Vagina (tissue), 2 donors: ENCODE results near the gene F2RL3. TPM values are rescaled to one million over a fixed set of nuclear protein-coding genes. Genes with fewer than 3 reads are reported as not detected.

Source experiments
- DNase-seq, 2 donors: peaks; one replicate each; pipeline ENCODE4 v3.0.0-alpha.2; 2017; ENCODE audit errors: extremely low spot score in 2 of 2
- H3K27ac ChIP-seq: fragments of 200-600 bp; sonication (generic); one replicate; pipeline ENCODE4 v1.5.1; 2019
- H3K27me3 ChIP-seq: fragments of 200-600 bp; sonication (generic); one replicate; pipeline ENCODE4 v1.5.1; 2019
- H3K36me3 ChIP-seq, 2 donors: fragments of 200-600 bp; sonication (generic); one replicate each; pipeline ENCODE4 v1.5.1; 2017 to 2019
- H3K4me1 ChIP-seq: fragments of 200-600 bp; sonication (generic); one replicate; pipeline ENCODE4 v1.5.1; 2019
- H3K4me3 ChIP-seq, 2 donors: fragments of 200-600 bp; sonication (generic); 1 replicate in 1 of 2; 2 replicates in 1 of 2; pipeline ENCODE4 v1.5.1; 2016 to 2019
- H3K9me3 ChIP-seq: fragments of 200-600 bp; sonication (generic); one replicate; pipeline ENCODE4 v1.5.1; 2019
- POLR2A ChIP-seq, 2 donors: fragments of 450-650 bp; IDR thresholded peaks; one replicate each; pipeline ENCODE4 v1.6.1; 2017; ENCODE audit warnings: antibody characterized with exemption in 2 of 2, mild to moderate bottlenecking in 2 of 2, moderate library complexity in 2 of 2
- POLR2AphosphoS5 ChIP-seq, 2 donors: sonication (generic); formaldehyde crosslinking; IDR thresholded peaks; one replicate each; pipeline ENCODE4 v1.9.0; 2017; ENCODE audit warnings: antibody characterized with exemption in 2 of 2, mild to moderate bottlenecking in 2 of 2, low read depth in 1 of 2; ENCODE audit not compliant: insufficient read depth in 1 of 2
- intact Hi-C: fragments of 100-400 bp; cut with DNase I; formaldehyde crosslinking; loops from one replicate; pipeline ENCODE4 v1.15.1; 2023
- total RNA-seq: library from RNA; depleted of rRNA; stranded (reverse); fragments of >200 nt; gene quantifications from one replicate; pipeline ENCODE4 v1.2.3, GENCODE V29; 2016
- TF ChIP-seq, protein P1 (sequence below), 3 experiments: fragments of 450-650 bp in 2 of 3; fragments of 200-600 bp in 1 of 3; sonication (generic) in 1 of 3; IDR thresholded peaks; one replicate each; pipeline ENCODE4 v1.5.1; 2017 to 2019; ENCODE audit warnings: antibody characterized with exemption in 3 of 3, mild to moderate bottlenecking in 2 of 3, moderate library complexity in 2 of 3

The F2RL3 gene
- total RNA-seq, 1 donor from 2014 or later, result 8.3 TPM

DNA sequence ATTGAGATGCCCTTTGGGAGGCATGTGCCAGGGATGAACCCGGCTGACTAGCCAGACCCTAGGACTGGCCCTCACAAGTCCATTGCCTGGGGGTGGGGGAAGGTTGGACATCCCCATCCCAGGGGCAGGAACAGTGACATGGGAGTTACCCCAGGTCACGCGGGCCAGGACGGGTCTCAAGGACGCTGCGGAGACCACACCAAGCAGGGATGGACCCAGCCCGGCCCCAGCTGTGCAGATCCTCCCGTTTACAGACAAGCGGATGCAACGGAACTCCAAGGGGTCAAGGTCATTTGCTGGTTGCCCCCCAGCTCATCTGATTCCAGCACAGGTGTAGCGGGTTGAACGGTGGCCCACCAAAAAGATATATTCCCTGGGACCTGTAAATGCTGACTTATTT is 20.0 kb downstream of the F2RL3 start:
- no peaks in the 10 kb centered on the region for H3K36me3 ChIP-seq
- intact Hi-C loops, result no loop called here
- peaks cover 5% of the 10 kb centered on the region for H3K9me3 ChIP-seq
- no peaks in the 10 kb centered on the region for H3K27me3 ChIP-seq
- no peak overlapping the region for H3K4me3 ChIP-seq
- no peak overlapping the region for H3K27ac ChIP-seq
- no peaks in the 10 kb centered on the region for H3K4me1 ChIP-seq
- TF ChIP-seq POLR2AphosphoS5 (IDR thresholded peaks at IDR 0.05; ENCODE audit: insufficient read depth in 1 of 2, low read depth in 1 of 2), result no peak
- TF ChIP-seq POLR2A (IDR thresholded peaks at IDR 0.05), result no peak
- TF ChIP-seq, protein P1, sequence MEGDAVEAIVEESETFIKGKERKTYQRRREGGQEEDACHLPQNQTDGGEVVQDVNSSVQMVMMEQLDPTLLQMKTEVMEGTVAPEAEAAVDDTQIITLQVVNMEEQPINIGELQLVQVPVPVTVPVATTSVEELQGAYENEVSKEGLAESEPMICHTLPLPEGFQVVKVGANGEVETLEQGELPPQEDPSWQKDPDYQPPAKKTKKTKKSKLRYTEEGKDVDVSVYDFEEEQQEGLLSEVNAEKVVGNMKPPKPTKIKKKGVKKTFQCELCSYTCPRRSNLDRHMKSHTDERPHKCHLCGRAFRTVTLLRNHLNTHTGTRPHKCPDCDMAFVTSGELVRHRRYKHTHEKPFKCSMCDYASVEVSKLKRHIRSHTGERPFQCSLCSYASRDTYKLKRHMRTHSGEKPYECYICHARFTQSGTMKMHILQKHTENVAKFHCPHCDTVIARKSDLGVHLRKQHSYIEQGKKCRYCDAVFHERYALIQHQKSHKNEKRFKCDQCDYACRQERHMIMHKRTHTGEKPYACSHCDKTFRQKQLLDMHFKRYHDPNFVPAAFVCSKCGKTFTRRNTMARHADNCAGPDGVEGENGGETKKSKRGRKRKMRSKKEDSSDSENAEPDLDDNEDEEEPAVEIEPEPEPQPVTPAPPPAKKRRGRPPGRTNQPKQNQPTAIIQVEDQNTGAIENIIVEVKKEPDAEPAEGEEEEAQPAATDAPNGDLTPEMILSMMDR (IDR thresholded peaks at IDR 0.05), result no peak
- no peak for DNase-seq

DNA sequence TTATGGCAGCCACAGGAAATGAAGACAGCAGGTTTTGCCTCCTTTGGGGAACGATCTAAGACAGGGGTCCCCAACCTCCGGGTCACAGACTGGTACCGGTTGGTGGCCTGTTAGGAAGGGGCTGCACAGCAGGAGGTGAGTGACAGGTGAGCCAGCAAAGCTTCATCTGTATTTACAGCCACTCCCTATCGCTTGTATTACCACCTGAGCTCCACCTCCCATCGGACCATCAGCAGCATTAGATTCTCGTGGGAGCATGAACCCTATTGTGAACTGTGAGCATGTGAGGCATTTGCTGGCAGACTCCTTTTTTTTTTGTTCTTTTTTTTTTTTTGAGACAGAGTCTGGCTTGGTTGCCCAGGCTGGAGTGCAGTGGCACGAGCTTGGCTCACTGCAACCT is 22.2 kb downstream of the F2RL3 start:
- DNase-seq, result no peak
- intact Hi-C loops, result loop anchor here (10.0 kb wide), 1 partner anchor 156 kb away; no protein-coding TSS in a partner anchor

DNA sequence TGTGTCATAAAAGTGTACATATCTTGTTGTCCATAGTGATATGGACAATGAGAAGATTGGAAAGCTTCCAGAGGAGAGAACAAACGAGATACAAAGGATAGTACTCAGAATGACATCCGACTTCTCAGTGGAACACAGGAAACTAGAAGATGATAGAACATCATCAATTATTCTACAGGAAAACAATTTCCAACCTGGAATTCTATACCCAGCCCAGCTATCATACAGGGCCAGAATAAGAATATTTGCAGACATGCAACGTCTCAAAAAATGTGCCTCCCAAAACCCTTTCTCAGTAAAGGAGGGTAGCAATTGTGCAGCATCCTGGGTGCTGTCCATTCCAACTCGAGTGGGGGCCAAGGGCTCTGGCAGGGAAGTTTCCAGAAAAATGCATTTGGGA is 24.0 kb downstream of the F2RL3 start:
- intact Hi-C loops, result loop anchor here (10.0 kb wide), 1 partner anchor 158 kb away; no protein-coding TSS in a partner anchor
- H3K36me3 ChIP-seq, result no peaks in the 10 kb centered on the region
- no peak overlapping the region for H3K27ac ChIP-seq
- no peak for DNase-seq
- no peak overlapping the region for H3K4me3 ChIP-seq
- no peak for TF ChIP-seq POLR2A (IDR thresholded peaks at IDR 0.05)
- TF ChIP-seq, protein P1 (IDR thresholded peaks at IDR 0.05), result no peak
- TF ChIP-seq POLR2AphosphoS5 (IDR thresholded peaks at IDR 0.05; ENCODE audit: insufficient read depth in 1 of 2, low read depth in 1 of 2), result no peak
- peaks cover 5% of the 10 kb centered on the region for H3K9me3 ChIP-seq
- no peaks in the 10 kb centered on the region for H3K27me3 ChIP-seq
- H3K4me1 ChIP-seq, result no peaks in the 10 kb centered on the region

More for the DNA sequence above, 22.2 kb downstream of the F2RL3 start:
- Histone ChIP-seq H3K36me3 (no peaks in the 10 kb centered on the region), H3K4me1 (no peaks in the 10 kb centered on the region), H3K27me3 (no peaks in the 10 kb centered on the region), H3K4me3 (no peak overlapping the region), H3K9me3 (peaks cover 5% of the 10 kb centered on the region), H3K27ac (no peak overlapping the region)
- no peak for TF ChIP-seq POLR2A (IDR thresholded peaks at IDR 0.05)
- no peak for TF ChIP-seq POLR2AphosphoS5 (IDR thresholded peaks at IDR 0.05; ENCODE audit: insufficient read depth in 1 of 2, low read depth in 1 of 2)
- TF ChIP-seq, protein P1 (IDR thresholded peaks at IDR 0.05), result no peak

DNA sequence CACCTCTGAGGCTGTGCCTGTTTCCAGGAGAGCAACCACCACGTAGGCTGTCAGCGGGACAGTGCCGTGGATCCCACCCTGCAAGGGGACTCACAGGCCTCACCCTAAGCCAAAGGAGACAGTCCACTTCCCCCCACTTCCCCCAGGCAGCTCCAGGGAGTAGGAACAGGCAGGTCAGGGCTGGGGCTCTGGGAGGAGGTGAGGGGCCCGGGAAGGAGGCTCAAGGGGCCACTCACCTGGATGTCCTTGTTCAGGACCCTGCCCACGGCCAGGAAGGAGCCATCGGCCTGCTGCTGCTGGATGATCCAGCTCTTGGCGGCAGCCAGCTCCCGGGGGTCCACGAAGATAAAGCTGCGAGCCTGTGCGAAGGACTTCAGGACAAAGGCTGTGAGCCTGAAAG is 25.6 kb downstream of the F2RL3 start:
- no peak overlapping the region for H3K4me3 ChIP-seq
- TF ChIP-seq POLR2AphosphoS5 (IDR thresholded peaks at IDR 0.05; ENCODE audit: insufficient read depth in 1 of 2, low read depth in 1 of 2), result no peak
- TF ChIP-seq POLR2A (IDR thresholded peaks at IDR 0.05), result no peak
- TF ChIP-seq, protein P1 (IDR thresholded peaks at IDR 0.05), result no peak
- H3K27me3 ChIP-seq, result no peaks in the 10 kb centered on the region
- intact Hi-C loops, result loop anchor here (10.0 kb wide), 1 partner anchor 160 kb away; no protein-coding TSS in a partner anchor
- no peaks in the 10 kb centered on the region for H3K4me1 ChIP-seq
- no peak overlapping the region for H3K27ac ChIP-seq
- H3K36me3 ChIP-seq, result no peaks in the 10 kb centered on the region
- DNase-seq, result no peak
- peaks cover 5% of the 10 kb centered on the region for H3K9me3 ChIP-seq

DNA sequence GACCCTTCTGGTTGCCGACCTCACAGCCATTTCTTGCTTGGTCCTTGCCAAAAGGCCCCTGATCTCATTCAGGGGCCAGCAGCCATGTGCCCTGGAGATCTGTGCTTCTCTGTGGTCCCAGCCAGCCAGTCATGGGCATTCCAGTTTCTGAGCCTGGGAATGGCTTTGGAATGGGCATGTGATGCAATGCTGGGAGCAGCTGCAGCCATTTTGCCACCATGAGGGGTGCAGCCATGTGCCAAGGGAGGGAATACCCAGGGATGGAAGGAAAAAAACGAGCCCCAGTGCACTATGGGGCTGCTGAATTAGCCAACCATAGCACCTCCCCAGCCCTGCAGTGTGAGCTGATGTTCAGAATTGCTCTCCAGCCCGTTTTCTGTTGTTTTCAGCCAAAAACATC is 26.3 kb downstream of the F2RL3 start:
- no peaks in the 10 kb centered on the region for H3K36me3 ChIP-seq
- H3K9me3 ChIP-seq, result peaks cover 5% of the 10 kb centered on the region
- no peak for DNase-seq
- H3K4me1 ChIP-seq, result no peaks in the 10 kb centered on the region
- TF ChIP-seq, protein P1 (IDR thresholded peaks at IDR 0.05), result no peak
- TF ChIP-seq POLR2A (IDR thresholded peaks at IDR 0.05) (no peak), POLR2AphosphoS5 (IDR thresholded peaks at IDR 0.05; ENCODE audit: insufficient read depth in 1 of 2, low read depth in 1 of 2) (no peak)
- no peak overlapping the region for H3K4me3 ChIP-seq
- intact Hi-C loops, result loop anchor here (10.0 kb wide), 1 partner anchor 160 kb away; no protein-coding TSS in a partner anchor
- H3K27me3 ChIP-seq, result no peaks in the 10 kb centered on the region
- no peak overlapping the region for H3K27ac ChIP-seq
